K562 treated with DMSO at 1 percent for 24 hours (cell line): Measurements from ENCODE around the gene MUC13. TPM values are rescaled to one million over a fixed set of nuclear protein-coding genes. Genes with fewer than 3 reads are reported as not detected.

Experiments used
- total RNA-seq: library from RNA; unstranded; fragments of 300-600 nt; gene quantifications from 2 replicates; pipeline ENCODE4 v1.2.3, GENCODE V29; 2022; ENCODE audit warnings: low read depth; ENCODE audit not compliant: insufficient read depth

MUC13 gene
- total RNA-seq: not detected in 2 replicates

GRCh38 chr3:124934577-124934976, at the start of gene MUC13:
Gene MUC13 (minus strand): TSS chr3:124934751. CDS start chr3:124934712, 39 bp downstream.

GRCh38 chr3:124887177-124887931, 47.2 kb downstream of the MUC13 start, which contains the start of gene ITGB5:
Gene ITGB5 (minus strand): TSS chr3:124887365. CDS start chr3:124887000, 365 bp downstream.

Other genes with a start within 250 kb of the MUC13 start
- gene UMPS, start 204.3 kb downstream of the MUC13 start, total RNA-seq: 10.8 and 13.1 TPM in 2 replicates
- 32.7 and 45.7 TPM in 2 replicates for gene ITGB5, start 47.4 kb downstream of the MUC13 start, total RNA-seq
- 0.10 and 0.30 TPM in 2 replicates for gene HEG1, start 121.2 kb upstream of the MUC13 start, total RNA-seq